Muscle layer of colon (tissue), 2 donors: ENCODE measurements around the gene ACTG1.
"Not testable (repeated sequence)": the region's sequence is repeated elsewhere in the genome, so short reads cannot be mapped to it uniquely, and the experiment has no call there.

Experiments used
- H3K27ac ChIP-seq: one replicate; pipeline ENCODE4 v1.7.0; 2013; ENCODE audit warnings: low read depth, mild to moderate bottlenecking, low read length, moderate library complexity
- H3K27me3 ChIP-seq, 2 donors: one replicate each; pipeline ENCODE4 v1.7.0; 2013; ENCODE audit warnings: low read length in 2 of 2, mild to moderate bottlenecking in 2 of 2; ENCODE audit not compliant: insufficient read depth in 2 of 2, control insufficient read depth in 1 of 2
- H3K36me3 ChIP-seq: one replicate; pipeline ENCODE4 v1.7.0; 2013; ENCODE audit warnings: mild to moderate bottlenecking, low read length; ENCODE audit not compliant: insufficient read depth
- H3K4me1 ChIP-seq: one replicate; pipeline ENCODE4 v1.7.0; 2013; ENCODE audit warnings: mild to moderate bottlenecking, low read length; ENCODE audit not compliant: insufficient read depth
- H3K4me3 ChIP-seq, 2 donors: one replicate each; pipeline ENCODE4 v1.7.0; 2013; ENCODE audit warnings: low read length in 2 of 2, low read depth in 1 of 2, mild to moderate bottlenecking in 1 of 2, moderate library complexity in 1 of 2
- H3K9ac ChIP-seq: one replicate; pipeline ENCODE4 v1.7.0; 2013; ENCODE audit warnings: low read length
- H3K9me3 ChIP-seq: one replicate; pipeline ENCODE4 v1.7.0; 2013; ENCODE audit warnings: mild to moderate bottlenecking, low read length
- donor health status: abdominal sarcoma.
- donor health status: Adenocarcinoma of cecum.

The ACTG1 gene

DNA sequence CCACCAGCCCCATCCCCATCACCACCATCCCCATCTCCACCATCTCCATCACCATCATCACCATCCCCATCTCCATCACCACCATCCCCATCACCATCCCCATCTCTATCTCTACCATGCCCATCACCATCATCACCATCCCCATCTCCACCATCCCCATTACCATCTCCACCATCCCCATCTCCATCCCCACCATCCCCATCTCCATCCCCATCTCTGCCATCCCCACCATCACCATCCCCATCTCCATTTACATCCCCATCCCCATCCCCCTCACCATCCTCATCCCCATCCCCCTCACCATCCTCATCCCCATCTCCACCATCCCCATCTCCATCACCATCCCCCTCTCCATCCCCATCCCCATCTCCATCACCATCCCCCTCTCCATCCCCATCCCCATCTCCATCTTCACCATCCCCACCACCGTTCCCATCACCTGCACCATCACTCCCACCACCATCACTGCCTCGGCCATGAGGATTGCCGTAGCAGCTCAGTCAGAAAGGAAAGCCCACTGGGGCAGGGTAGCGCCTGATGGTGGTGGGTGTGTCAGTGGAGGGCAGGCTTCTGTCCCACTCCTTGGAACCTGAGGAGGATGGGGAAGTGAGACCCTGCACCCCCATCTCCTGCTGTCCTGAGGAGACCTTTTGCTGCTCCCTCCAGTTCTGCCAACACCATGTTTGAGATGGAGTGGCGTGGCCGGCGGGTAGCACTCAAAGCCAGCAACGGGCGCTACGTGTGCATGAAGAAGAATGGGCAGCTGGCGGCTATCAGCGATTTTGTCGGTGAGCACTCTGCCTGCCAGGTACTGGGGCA is 23.1 kb upstream of the ACTG1 start:
- H3K4me3 ChIP-seq, result no peak overlapping the region
- no peaks in the 10 kb centered on the region for H3K9me3 ChIP-seq
- H3K27me3 ChIP-seq, result peaks cover 7 to 51% of the 10 kb centered on the region in 2 donors

DNA sequence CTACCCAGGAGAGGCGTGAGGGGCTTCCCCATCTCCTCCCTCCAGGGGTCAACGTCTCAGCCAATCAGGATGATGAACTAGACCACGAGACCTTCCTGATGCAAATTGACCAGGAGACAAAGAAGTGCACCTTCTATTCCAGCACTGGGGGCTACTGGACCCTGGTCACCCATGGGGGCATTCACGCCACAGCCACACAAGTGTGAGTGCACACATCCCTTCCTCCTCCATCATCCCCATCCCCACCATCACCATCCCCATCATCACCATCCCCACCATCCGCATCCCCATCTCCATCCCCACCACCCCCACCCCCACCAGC is 22.4 kb upstream of the ACTG1 start:
- Histone ChIP-seq H3K9ac (no peak overlapping the region), H3K4me1 (no peaks in the 10 kb centered on the region), H3K36me3 (no peaks in the 10 kb centered on the region), H3K9me3 (no peaks in the 10 kb centered on the region), H3K4me3 (no peak overlapping the region), H3K27ac (no peak overlapping the region), H3K27me3 (peaks cover 7 to 54% of the 10 kb centered on the region in 2 donors)

More for the DNA sequence above, 23.1 kb upstream of the ACTG1 start:
- Histone ChIP-seq H3K4me1 (no peaks in the 10 kb centered on the region), H3K36me3 (no peaks in the 10 kb centered on the region), H3K9ac (no peak overlapping the region), H3K27ac (no peak overlapping the region)

DNA sequence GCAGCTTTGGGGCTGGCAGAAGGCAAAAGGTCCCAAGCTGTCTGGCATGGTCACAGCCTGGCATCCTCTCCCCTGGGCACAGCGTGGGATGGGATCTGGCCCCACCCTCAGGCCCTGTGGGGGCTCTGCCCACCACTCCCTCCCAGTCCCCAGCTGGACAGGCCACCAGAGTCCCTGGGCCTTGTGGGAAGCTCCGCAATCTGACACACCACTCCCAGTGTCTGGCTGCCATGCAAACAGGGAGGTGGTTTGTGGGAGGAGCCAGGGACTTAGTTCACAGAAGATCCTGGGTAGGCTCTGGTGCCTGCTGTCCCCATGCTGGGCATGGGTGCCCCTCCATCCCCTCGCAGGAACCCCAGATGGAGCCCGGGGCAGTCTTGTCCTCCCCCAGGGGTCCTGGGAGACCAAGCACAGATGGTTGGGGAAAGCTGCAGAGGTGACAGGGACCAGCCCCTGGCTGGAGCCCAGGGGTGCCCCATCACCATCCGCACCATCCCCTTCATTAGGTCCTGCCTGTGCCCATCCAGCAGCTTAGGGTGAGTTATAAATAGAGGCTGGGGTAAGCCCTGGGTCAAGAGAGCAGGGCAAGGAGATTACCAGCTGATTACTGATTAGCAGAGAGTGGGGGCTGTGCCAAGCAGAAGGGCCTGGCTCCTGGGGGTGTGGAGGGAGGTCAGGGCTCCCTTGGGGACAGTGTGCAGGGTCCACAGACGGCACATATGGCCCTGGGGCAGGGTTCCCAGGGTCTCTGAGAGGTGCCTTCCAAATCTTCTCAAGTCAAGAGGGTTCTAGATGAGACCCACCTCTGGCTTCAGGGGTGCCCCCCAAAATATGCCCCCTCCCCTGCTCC is 21.8 kb upstream of the ACTG1 start:
- no peak overlapping the region for H3K4me3 ChIP-seq
- H3K4me1 ChIP-seq, result no peaks in the 10 kb centered on the region
- peaks cover 7 to 57% of the 10 kb centered on the region in 2 donors for H3K27me3 ChIP-seq
- no peaks in the 10 kb centered on the region for H3K36me3 ChIP-seq
- H3K9ac ChIP-seq, result no peak overlapping the region
- H3K9me3 ChIP-seq, result no peaks in the 10 kb centered on the region
- H3K27ac ChIP-seq, result no peak overlapping the region

DNA sequence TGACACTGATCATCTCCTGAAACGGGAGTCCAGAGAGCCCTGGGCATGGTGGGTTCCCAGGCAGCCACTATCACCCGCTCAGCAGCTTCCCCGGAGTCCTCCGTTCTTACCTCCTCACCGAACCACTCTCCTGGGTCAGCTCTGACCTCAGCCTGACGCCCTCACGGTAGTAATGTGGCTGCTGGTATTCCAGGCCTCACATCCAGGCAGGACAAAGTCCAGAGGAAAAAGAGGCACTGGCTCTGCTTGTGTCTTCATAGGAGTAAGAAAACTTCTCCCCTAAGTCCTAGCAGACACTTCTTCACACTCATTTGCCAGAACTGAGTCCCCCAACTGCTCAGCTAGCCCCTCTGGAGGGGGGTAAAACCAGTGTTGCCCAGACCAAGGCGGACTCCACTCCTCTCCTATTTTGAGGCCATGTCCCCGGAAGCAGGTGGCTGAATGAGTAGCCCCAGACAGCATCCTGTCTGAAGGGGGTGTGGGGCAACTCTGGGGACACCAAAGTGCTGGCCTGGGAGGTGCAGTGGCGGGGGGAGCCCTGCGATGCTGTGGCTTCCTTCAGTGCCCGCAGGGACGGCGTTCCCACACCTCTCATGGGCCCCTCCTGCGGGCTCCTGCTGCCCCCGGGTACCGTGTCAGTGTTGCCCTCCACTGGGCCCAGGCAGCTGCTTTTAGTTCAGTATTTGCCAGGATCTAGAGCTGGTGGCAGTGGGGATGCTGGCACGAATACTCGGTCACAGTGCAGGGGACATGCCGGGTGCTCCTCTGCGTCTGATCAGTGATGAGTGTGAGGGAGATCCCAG is 20.9 kb upstream of the ACTG1 start:
- no peaks in the 10 kb centered on the region for H3K9me3 ChIP-seq
- H3K27me3 ChIP-seq, result peaks cover 7 to 65% of the 10 kb centered on the region in 2 donors
- H3K27ac ChIP-seq, result no peak overlapping the region
- H3K4me3 ChIP-seq, result no peak overlapping the region
- H3K36me3 ChIP-seq, result no peaks in the 10 kb centered on the region
- no peaks in the 10 kb centered on the region for H3K4me1 ChIP-seq
- no peak overlapping the region for H3K9ac ChIP-seq

DNA sequence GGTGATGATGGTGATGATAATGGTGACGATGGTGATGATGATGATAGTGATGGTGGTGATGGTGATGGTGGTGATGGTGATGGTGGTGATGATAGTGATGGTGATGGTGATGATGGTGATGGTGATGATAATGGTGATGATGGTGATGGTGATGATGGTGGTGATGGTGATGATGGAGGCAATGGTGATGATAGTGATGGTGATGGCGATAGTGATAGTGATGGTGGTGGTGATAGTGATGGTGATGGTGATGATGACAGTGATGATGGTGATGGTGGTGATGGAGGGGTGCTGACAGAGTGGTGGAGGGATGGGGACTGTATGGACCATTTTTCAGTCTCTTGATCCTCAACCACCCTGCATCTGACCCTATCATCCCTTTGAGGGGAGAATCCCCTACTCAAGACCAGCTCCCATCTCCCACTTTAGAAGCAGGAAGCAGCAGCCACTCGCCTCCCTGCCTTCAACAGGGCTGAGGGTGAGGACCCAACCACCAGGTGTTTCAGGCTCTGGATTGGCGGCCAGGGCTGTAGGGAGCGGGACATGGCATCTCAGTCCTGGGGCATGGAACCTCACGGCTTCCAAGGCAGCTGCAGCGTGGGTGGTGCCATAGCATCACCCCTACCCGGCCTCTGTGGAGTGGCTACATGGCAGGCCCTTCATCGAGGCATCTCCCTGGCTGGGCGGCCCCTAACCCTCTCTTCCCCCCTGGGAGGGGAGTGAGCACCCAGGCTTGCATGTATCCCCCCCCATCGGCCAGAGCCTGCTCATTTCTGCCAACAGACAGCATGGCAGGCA is 20.1 kb upstream of the ACTG1 start:
- no peak overlapping the region for H3K9ac ChIP-seq
- no peaks in the 10 kb centered on the region for H3K36me3 ChIP-seq
- H3K27ac ChIP-seq, result no peak overlapping the region
- no peaks in the 10 kb centered on the region for H3K4me1 ChIP-seq
- no peak overlapping the region for H3K4me3 ChIP-seq
- no peaks in the 10 kb centered on the region for H3K9me3 ChIP-seq
- peaks cover 7 to 67% of the 10 kb centered on the region in 2 donors for H3K27me3 ChIP-seq

DNA sequence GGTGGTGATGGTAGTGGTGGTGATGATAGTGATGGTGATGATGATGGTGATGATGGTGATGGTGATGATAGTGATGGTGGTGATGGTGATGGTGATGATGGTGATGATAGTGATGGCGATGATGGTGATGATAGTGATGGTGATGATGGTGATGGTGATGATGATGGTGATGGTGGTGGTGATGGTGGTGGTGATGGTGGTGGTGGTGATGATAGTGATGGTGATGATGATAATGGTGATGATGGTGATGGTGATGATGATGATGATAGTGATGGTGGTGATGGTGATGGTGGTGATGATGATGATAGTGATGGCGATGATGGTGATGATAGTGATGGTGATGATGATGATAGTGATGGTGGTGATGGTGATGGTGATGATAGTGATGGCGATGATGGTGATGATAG is 19.4 kb upstream of the ACTG1 start:
- H3K9ac ChIP-seq, H3K9me3 ChIP-seq, H3K4me1 ChIP-seq, H3K4me3 ChIP-seq, H3K27ac ChIP-seq, H3K36me3 ChIP-seq: not testable (repeated sequence)
- peaks cover 11 to 67% of the 10 kb centered on the region in 2 donors for H3K27me3 ChIP-seq

DNA sequence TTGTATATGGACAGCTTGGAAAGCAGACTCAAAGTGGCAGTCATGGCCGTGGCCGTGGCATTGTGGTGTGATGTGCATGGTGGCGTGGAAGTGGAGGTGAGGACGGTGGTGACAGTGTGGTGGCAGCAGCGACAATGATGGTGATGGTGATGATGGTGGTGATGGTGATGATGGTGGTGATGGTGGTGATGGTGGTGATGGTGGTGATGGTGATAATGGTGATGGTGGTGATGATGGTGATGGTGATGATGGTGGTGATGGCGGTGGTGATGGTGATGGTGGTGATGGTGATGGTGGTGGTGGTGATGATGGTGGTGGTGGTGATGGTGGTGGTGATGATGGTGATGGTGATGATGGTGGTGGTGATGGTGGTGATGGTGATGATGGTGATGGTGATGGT is 18.4 kb upstream of the ACTG1 start:
- not testable (repeated sequence) for H3K9me3 ChIP-seq, H3K4me1 ChIP-seq, H3K27ac ChIP-seq, H3K9ac ChIP-seq, H3K36me3 ChIP-seq, H3K4me3 ChIP-seq
- peaks cover 15 to 67% of the 10 kb centered on the region in 2 donors for H3K27me3 ChIP-seq

DNA sequence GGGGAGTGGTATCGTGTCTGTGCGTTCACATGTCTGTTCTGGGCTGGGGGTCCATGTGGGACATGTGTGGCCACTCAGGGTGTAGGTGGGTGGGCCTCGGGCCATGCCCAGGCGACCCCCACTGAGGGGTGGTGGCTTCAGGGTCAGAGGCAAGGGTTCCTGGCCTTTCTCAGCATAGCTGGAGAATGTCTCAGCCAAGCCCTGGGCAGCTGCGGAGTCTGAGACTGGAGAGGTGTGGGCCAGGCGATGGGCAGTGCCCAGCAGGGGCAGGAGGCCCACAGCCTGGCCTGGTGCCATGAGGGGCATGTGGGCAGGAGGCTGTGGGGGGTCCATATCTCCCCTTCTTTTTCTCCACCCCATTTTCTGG is 16.8 kb upstream of the ACTG1 start:
- H3K27ac ChIP-seq, result no peak overlapping the region
- no peaks in the 10 kb centered on the region for H3K4me1 ChIP-seq
- no peak overlapping the region for H3K9ac ChIP-seq
- no peaks in the 10 kb centered on the region for H3K9me3 ChIP-seq
- no peaks in the 10 kb centered on the region for H3K36me3 ChIP-seq
- peaks cover 16 to 71% of the 10 kb centered on the region in 2 donors for H3K27me3 ChIP-seq
- H3K4me3 ChIP-seq, result no peak overlapping the region

DNA sequence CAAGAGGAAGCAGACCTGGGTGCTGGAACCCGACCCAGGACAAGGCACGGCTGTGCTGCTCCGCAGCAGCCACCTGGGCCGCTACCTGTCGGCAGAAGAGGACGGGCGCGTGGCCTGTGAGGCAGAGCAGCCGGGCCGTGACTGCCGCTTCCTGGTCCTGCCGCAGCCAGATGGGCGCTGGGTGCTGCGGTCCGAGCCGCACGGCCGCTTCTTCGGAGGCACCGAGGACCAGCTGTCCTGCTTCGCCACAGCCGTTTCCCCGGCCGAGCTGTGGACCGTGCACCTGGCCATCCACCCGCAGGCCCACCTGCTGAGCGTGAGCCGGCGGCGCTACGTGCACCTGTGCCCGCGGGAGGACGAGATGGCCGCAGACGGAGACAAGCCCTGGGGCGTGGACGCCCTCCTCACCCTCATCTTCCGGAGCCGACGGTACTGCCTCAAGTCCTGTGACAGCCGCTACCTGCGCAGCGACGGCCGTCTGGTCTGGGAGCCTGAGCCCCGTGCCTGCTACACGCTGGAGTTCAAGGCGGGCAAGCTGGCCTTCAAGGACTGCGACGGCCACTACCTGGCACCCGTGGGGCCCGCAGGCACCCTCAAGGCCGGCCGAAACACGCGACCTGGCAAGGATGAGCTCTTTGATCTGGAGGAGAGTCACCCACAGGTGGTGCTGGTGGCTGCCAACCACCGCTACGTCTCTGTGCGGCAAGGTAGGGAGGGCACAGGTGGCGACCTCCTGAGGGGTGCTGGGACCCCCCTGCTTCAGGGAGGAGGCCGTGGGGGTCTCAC is 16.2 kb upstream of the ACTG1 start:
- H3K4me3 ChIP-seq, result no peak overlapping the region
- no peak overlapping the region for H3K9ac ChIP-seq
- H3K4me1 ChIP-seq, result peaks cover 3% of the 10 kb centered on the region
- H3K27me3 ChIP-seq, result peaks cover 20 to 71% of the 10 kb centered on the region in 2 donors
- no peaks in the 10 kb centered on the region for H3K36me3 ChIP-seq
- H3K27ac ChIP-seq, result no peak overlapping the region
- H3K9me3 ChIP-seq, result no peaks in the 10 kb centered on the region

DNA sequence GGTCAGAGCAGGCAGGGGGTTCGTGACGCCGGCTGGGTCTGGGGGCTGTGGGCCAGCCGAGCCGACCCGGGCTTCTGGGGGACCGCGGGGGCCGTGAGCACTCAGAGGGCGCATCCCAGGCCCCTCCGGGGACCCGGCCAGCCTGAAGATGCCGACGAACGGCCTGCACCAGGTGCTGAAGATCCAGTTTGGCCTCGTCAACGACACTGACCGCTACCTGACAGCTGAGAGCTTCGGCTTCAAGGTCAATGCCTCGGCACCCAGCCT is 15.7 kb upstream of the ACTG1 start:
- Histone ChIP-seq H3K4me1 (peaks cover 8% of the 10 kb centered on the region), H3K9ac (no peak overlapping the region), H3K27ac (no peak overlapping the region), H3K4me3 (no peak overlapping the region), H3K36me3 (no peaks in the 10 kb centered on the region), H3K9me3 (no peaks in the 10 kb centered on the region), H3K27me3 (peaks cover 25 to 71% of the 10 kb centered on the region in 2 donors)
